Cortex of kidney (tissue), 1 donor: ENCODE measurements around the gene TRIM33.
A peak's percentile ranks its signal among the peaks of the same experiment; 100 is the strongest.

Experiments used
- DNase-seq: peaks from one replicate; lab custom pipeline; 2025; lab: John Stamatoyannopoulos, UW

The TRIM33 gene

GRCh38 chr1:114350731-114351445, 160.1 kb downstream of the TRIM33 start:
- DNase-seq = no peak

GRCh38 chr1:114349891-114350605, 161.0 kb downstream of the TRIM33 start:
- DNase-seq = no peak

- no peak for DNase-seq
Observed at GRCh38 chr1:114347431-114348209, 163.4 kb downstream of the TRIM33 start.

- peak; percentile 27 for DNase-seq
Observed at GRCh38 chr1:114346480-114347029, 164.4 kb downstream of the TRIM33 start.

DNA sequence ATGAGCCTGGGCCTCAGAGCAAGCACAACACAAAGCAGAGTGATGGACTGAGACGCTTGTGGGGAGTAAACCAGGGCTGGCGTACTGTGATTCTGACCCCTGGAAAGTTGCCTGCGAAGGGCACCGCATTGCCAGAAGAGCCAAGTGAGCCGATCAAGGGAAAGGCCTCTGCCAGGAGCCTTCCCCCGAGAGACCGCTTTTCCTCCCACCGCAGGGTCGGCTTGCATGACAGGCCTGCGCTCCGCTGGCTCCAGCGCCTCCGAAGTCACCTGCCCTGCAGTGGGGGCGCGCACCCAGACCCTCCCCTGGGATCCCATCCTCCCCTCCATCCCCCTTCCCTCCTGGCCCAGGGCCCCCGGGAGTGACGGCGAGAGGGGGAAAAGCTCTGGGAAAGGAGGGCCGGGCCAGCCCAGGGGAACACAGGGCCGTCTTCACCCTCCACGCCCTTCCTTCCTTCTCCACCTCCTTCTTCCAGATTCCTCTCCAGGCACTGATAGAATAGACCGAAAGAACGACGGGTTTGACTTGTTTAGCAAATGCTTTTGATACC, 165.0 kb downstream of the TRIM33 start:
- DNase-seq = no peak

DNA sequence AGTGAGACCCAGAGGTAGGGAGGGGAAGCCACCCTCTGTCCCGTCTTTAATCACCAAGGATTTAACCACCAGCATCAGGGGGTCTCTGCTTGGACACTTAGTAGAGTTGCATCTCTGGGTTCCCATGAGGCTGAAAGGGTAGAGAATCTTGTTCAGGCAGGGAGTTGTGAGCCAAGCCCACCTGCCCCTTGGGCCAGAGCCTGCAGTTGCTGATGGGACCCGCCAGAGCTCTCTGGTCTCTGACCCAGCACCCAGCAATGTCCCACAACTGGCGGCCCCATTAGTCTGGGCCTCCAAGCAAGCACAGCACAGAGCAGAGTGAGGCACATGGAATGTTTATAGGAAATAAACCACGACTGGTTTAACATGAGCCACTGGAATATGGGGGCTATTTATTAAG, 166.3 kb downstream of the TRIM33 start:
- no peak for DNase-seq
